ENCODE data around the gene TPRG1.

DNA sequence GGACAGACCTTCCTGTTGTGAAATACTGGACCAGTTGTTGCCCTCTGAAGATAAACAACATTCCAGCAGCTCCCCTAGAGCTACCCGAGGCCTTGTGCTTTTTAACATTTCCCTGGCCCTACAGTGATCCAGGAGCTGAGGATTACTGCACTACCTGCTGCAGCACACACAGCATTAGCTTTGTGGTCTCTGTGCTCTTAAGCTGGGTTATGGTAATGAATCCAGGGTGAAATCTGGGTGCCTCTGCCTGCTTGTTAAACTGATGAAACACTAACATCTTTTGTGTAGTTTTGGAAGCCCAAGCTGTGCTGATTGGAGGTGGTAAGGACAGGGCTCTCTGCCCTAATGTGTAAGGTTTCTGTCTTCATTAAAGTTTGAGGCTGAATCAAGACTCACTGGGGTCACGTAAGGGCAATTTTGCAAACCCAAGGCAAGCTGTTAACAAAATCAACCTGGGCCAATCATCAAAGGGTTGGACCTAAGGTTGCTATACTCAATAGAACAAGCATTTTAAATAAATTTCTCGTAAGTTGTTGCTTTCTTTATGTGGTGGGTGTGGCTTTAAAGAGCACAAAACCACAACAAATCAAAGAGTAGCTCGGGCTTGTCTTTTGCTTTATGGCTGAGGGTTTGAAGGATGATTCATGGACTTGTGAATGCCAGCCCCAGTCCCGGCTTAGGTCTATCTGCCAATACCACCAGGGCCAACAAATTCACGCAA lies 183.9 kb downstream of the TPRG1 start:
- TF ChIP-seq, protein P1, sequence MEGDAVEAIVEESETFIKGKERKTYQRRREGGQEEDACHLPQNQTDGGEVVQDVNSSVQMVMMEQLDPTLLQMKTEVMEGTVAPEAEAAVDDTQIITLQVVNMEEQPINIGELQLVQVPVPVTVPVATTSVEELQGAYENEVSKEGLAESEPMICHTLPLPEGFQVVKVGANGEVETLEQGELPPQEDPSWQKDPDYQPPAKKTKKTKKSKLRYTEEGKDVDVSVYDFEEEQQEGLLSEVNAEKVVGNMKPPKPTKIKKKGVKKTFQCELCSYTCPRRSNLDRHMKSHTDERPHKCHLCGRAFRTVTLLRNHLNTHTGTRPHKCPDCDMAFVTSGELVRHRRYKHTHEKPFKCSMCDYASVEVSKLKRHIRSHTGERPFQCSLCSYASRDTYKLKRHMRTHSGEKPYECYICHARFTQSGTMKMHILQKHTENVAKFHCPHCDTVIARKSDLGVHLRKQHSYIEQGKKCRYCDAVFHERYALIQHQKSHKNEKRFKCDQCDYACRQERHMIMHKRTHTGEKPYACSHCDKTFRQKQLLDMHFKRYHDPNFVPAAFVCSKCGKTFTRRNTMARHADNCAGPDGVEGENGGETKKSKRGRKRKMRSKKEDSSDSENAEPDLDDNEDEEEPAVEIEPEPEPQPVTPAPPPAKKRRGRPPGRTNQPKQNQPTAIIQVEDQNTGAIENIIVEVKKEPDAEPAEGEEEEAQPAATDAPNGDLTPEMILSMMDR (IDR thresholded peaks at IDR 0.05): no peak
- no peak for TF ChIP-seq EZH2 (IDR thresholded peaks at IDR 0.05; ENCODE audit: borderline replicate concordance, insufficient read depth, low read depth, low read length, poor library complexity, severe bottlenecking)

Data from B cell (primary cell).